IPS-15b (cell line): ENCODE measurements around the gene CDH18.

Experiments
- H3K27me3 ChIP-seq: one replicate; pipeline ENCODE4 v1.6.1; 2013; ENCODE audit warnings: low read length; ENCODE audit not compliant: control insufficient read depth, insufficient read depth
- H3K36me3 ChIP-seq: one replicate; pipeline ENCODE4 v1.6.1; 2013; ENCODE audit warnings: low read length; ENCODE audit not compliant: control insufficient read depth, insufficient read depth
- H3K4me1 ChIP-seq: one replicate; pipeline ENCODE4 v1.6.1; 2013; ENCODE audit warnings: mild to moderate bottlenecking, low read length; ENCODE audit not compliant: control insufficient read depth, insufficient read depth
- H3K4me3 ChIP-seq: one replicate; pipeline ENCODE4 v1.5.1; 2013; ENCODE audit warnings: low read depth, low read length
- H3K9ac ChIP-seq: one replicate; pipeline ENCODE4 v1.6.1; 2013; ENCODE audit warnings: low read depth, mild to moderate bottlenecking, low read length
- H3K9me3 ChIP-seq: one replicate; pipeline ENCODE4 v1.6.1; 2013; ENCODE audit warnings: mild to moderate bottlenecking, low read length; ENCODE audit not compliant: control insufficient read depth, insufficient read depth

Gene CDH18

GRCh38 chr5:19771174-19771835, 216.7 kb downstream of the CDH18 start:
- H3K4me1 ChIP-seq, result peaks cover 24% of the 10 kb centered on the region

GRCh38 chr5:19770396-19770795, 217.6 kb downstream of the CDH18 start:
- no peaks in the 10 kb centered on the region for H3K36me3 ChIP-seq
- H3K9me3 ChIP-seq, result no peaks in the 10 kb centered on the region
- H3K4me3 ChIP-seq, result no peak overlapping the region
- no peaks in the 10 kb centered on the region for H3K27me3 ChIP-seq
- peaks cover 24% of the 10 kb centered on the region for H3K4me1 ChIP-seq
- no peak overlapping the region for H3K9ac ChIP-seq

More at GRCh38 chr5:19771174-19771835, 216.7 kb downstream of the CDH18 start:
- Histone ChIP-seq H3K36me3 (no peaks in the 10 kb centered on the region), H3K4me3 (no peak overlapping the region), H3K27me3 (no peaks in the 10 kb centered on the region), H3K9ac (no peak overlapping the region), H3K9me3 (no peaks in the 10 kb centered on the region)

- no peak overlapping the region for H3K4me3 ChIP-seq
- H3K9me3 ChIP-seq, result no peaks in the 10 kb centered on the region
- peaks cover 24% of the 10 kb centered on the region for H3K4me1 ChIP-seq
- H3K9ac ChIP-seq, result no peak overlapping the region
- H3K27me3 ChIP-seq, result no peaks in the 10 kb centered on the region
- H3K36me3 ChIP-seq, result no peaks in the 10 kb centered on the region
These were observed 220.0 kb downstream of the CDH18 start for GRCh38 chr5:19767987-19768386.

GRCh38 chr5:19753579-19753978, 234.4 kb downstream of the CDH18 start:
- H3K4me3 ChIP-seq, result no peak overlapping the region
- H3K9me3 ChIP-seq, result no peaks in the 10 kb centered on the region
- no peaks in the 10 kb centered on the region for H3K27me3 ChIP-seq
- H3K4me1 ChIP-seq, result no peaks in the 10 kb centered on the region
- H3K9ac ChIP-seq, result no peak overlapping the region
- no peaks in the 10 kb centered on the region for H3K36me3 ChIP-seq

GRCh38 chr5:19751326-19751725, 236.7 kb downstream of the CDH18 start:
- H3K9ac ChIP-seq, result no peak overlapping the region
- H3K4me3 ChIP-seq, result no peak overlapping the region
- H3K4me1 ChIP-seq, result no peaks in the 10 kb centered on the region
- H3K9me3 ChIP-seq, result no peaks in the 10 kb centered on the region
- no peaks in the 10 kb centered on the region for H3K27me3 ChIP-seq
- no peaks in the 10 kb centered on the region for H3K36me3 ChIP-seq

- Histone ChIP-seq H3K36me3 (no peaks in the 10 kb centered on the region), H3K4me1 (no peaks in the 10 kb centered on the region), H3K27me3 (no peaks in the 10 kb centered on the region), H3K9ac (no peak overlapping the region), H3K9me3 (no peaks in the 10 kb centered on the region), H3K4me3 (no peak overlapping the region)
These were observed 242.8 kb downstream of the CDH18 start for GRCh38 chr5:19745247-19745646.

GRCh38 chr5:19739671-19740070, 248.3 kb downstream of the CDH18 start:
- Histone ChIP-seq H3K27me3 (no peaks in the 10 kb centered on the region), H3K9me3 (no peaks in the 10 kb centered on the region), H3K4me1 (peaks cover 2% of the 10 kb centered on the region), H3K9ac (no peak overlapping the region), H3K4me3 (no peak overlapping the region), H3K36me3 (no peaks in the 10 kb centered on the region)

- no peaks in the 10 kb centered on the region for H3K36me3 ChIP-seq
These were observed 253.2 kb downstream of the CDH18 start for GRCh38 chr5:19734776-19735175.

GRCh38 chr5:19733612-19734495, 254.1 kb downstream of the CDH18 start:
- Histone ChIP-seq H3K4me1 (peaks cover 2% of the 10 kb centered on the region), H3K27me3 (no peaks in the 10 kb centered on the region), H3K9me3 (peaks cover 12% of the 10 kb centered on the region), H3K9ac (no peak overlapping the region), H3K36me3 (no peaks in the 10 kb centered on the region), H3K4me3 (no peak overlapping the region)

More at GRCh38 chr5:19734776-19735175, 253.2 kb downstream of the CDH18 start:
- H3K4me1 ChIP-seq, result peaks cover 2% of the 10 kb centered on the region
- peaks cover 12% of the 10 kb centered on the region for H3K9me3 ChIP-seq
- H3K27me3 ChIP-seq, result no peaks in the 10 kb centered on the region
- H3K9ac ChIP-seq, result no peak overlapping the region
- no peak overlapping the region for H3K4me3 ChIP-seq

- no peaks in the 10 kb centered on the region for H3K36me3 ChIP-seq
- no peak overlapping the region for H3K9ac ChIP-seq
These were observed 259.4 kb downstream of the CDH18 start for GRCh38 chr5:19728571-19728970.

GRCh38 chr5:19719109-19719508, 268.9 kb downstream of the CDH18 start:
- Histone ChIP-seq H3K4me3 (no peak overlapping the region), H3K9me3 (no peaks in the 10 kb centered on the region), H3K9ac (no peak overlapping the region), H3K36me3 (no peaks in the 10 kb centered on the region), H3K4me1 (no peaks in the 10 kb centered on the region), H3K27me3 (no peaks in the 10 kb centered on the region)

More at GRCh38 chr5:19728571-19728970, 259.4 kb downstream of the CDH18 start:
- Histone ChIP-seq H3K4me1 (no peaks in the 10 kb centered on the region), H3K27me3 (no peaks in the 10 kb centered on the region), H3K4me3 (no peak overlapping the region), H3K9me3 (peaks cover 9% of the 10 kb centered on the region)

- H3K9me3 ChIP-seq, result peaks cover 2% of the 10 kb centered on the region
- no peaks in the 10 kb centered on the region for H3K4me1 ChIP-seq
- H3K4me3 ChIP-seq, result no peak overlapping the region
These were observed 274.3 kb downstream of the CDH18 start for GRCh38 chr5:19713740-19714139.

More at GRCh38 chr5:19713740-19714139, 274.3 kb downstream of the CDH18 start:
- no peaks in the 10 kb centered on the region for H3K27me3 ChIP-seq
- no peaks in the 10 kb centered on the region for H3K36me3 ChIP-seq
- H3K9ac ChIP-seq, result no peak overlapping the region
